ENCODE data around the gene ARVCF. TPM values are rescaled to one million over a fixed set of nuclear protein-coding genes. Genes with fewer than 3 reads are reported as not detected.
A peak's percentile ranks its signal among the peaks of the same experiment; 100 is the strongest.

ARVCF gene
- total and polyA plus RNA-seq, 8 donors, result 3.5 to 51.3 (median 13.6) TPM

GRCh38 chr22:19941365-19942082 is 75.1 kb downstream of the ARVCF start, which contains the start of the genes COMT and TXNRD2:
COMT (plus strand) TSS chr22:19941772; CDS start chr22:19962527, 20,755 bp downstream.
TXNRD2 (minus strand) TSS chr22:19941818; CDS start chr22:19941803, 15 bp downstream.
- peaks cover 49 to 89% (median 58%) of the 10 kb centered on the region in 4 donors for H3K4me1 ChIP-seq

GRCh38 chr22:19940536-19941364 is 75.9 kb downstream of the ARVCF start:
- 59 to 71% (median 64%) methylated on average over 21 of the region's 21 CpGs for WGBS, 5 donors
- TF ChIP-seq CTCF (IDR thresholded peaks at IDR 0.05) (no peak), POLR2AphosphoS5 (IDR thresholded peaks at IDR 0.05) (no peak), POLR2A (IDR thresholded peaks at IDR 0.05) (no peak), EP300 (IDR thresholded peaks at IDR 0.05) (no peak)
- DNase-seq, result no peak
- Histone ChIP-seq H3K4me3 (peak overlapping the region; percentile 61 to 86 (median 74)), H3K4me1 (peaks cover 53 to 82% (median 59%) of the 10 kb centered on the region in 4 donors), H3K9me3 (peaks cover 0 to 3% (median 0%) of the 10 kb centered on the region in 4 donors), H3K36me3 (peaks cover 0 to 5% (median 0%) of the 10 kb centered on the region in 4 donors), H3K27me3 (no peaks in the 10 kb centered on the region), H3K27ac (peak overlapping the region; percentile 90 to 98 (median 93))
- intact Hi-C loops (cut with DNase I; ENCODE audit: low total_unique reads), result no loop called here

More at GRCh38 chr22:19941365-19942082, 75.1 kb downstream of the ARVCF start, which contains the start of the genes COMT and TXNRD2:
- H3K36me3 ChIP-seq, result no peaks in the 10 kb centered on the region
- peak within 1 kb of the TSS; percentile 90 to 98 (median 93) for H3K27ac ChIP-seq
- 0 to 2% (median 1%) methylated on average over 17 to 63 of the region's 63 CpGs for WGBS, 5 donors
- peak within 1 kb of the TSS; percentile 61 to 86 (median 74) for H3K4me3 ChIP-seq
- TF ChIP-seq EP300 (IDR thresholded peaks at IDR 0.05) (no peak), POLR2A (IDR thresholded peaks at IDR 0.05) (peak in 1 of 4 donors; percentile 16), POLR2AphosphoS5 (IDR thresholded peaks at IDR 0.05) (peak; percentile 16 to 75 (median 69)), CTCF (IDR thresholded peaks at IDR 0.05) (no peak)
- DNase-seq, result peak; percentile 81 to 92
- H3K9me3 ChIP-seq, result no peaks in the 10 kb centered on the region
- intact Hi-C loops (cut with DNase I; ENCODE audit: low total_unique reads), result no loop called here
- H3K27me3 ChIP-seq, result no peaks in the 10 kb centered on the region

GRCh38 chr22:19937616-19938473 is 78.8 kb downstream of the ARVCF start:
- TF ChIP-seq CTCF (IDR thresholded peaks at IDR 0.05), result no peak
- TF ChIP-seq POLR2A (IDR thresholded peaks at IDR 0.05), result no peak
- no peak for TF ChIP-seq EP300 (IDR thresholded peaks at IDR 0.05)
- peak in 2 of 3 donors; percentile 25 to 61 for TF ChIP-seq POLR2AphosphoS5 (IDR thresholded peaks at IDR 0.05)
- DNase-seq, result peak in 1 of 2 donors; percentile 81
- intact Hi-C loops (cut with DNase I; ENCODE audit: low total_unique reads), result no loop called here
- H3K27ac ChIP-seq, result peak overlapping the region; percentile 60 to 98 (median 80)
- 43 to 65% (median 48%) methylated on average over 16 of the region's 16 CpGs for WGBS, 5 donors
- H3K27me3 ChIP-seq, result no peaks in the 10 kb centered on the region
- H3K36me3 ChIP-seq, result peaks cover 0 to 14% (median 0%) of the 10 kb centered on the region in 4 donors
- H3K4me1 ChIP-seq, result peaks cover 47 to 66% (median 60%) of the 10 kb centered on the region in 4 donors
- H3K4me3 ChIP-seq, result no peak overlapping the region
- H3K9me3 ChIP-seq, result peaks cover 0 to 12% (median 0%) of the 10 kb centered on the region in 4 donors
